ENCODE results near the gene SARDH.

DNA sequence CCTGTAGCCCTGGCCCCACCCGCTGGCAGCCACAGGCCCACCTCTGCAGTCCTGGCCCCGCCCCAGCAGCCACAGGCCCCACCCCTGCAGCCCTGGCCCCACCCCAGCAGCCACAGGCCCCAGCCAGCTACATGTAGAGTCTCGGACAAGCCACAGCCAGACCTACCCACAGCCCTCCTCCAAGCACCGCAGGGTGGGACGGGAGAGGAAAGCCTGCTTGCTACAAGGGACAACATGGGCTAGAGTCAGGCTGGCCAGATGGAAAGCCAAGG is 49.5 kb upstream of the SARDH start:
- TF ChIP-seq THAP9 (CRISPR knock-in tag; IDR thresholded peaks at IDR 0.05; ENCODE audit: borderline replicate concordance) (no peak), ZNF232 (CRISPR knock-in tag; IDR thresholded peaks at IDR 0.05; ENCODE audit: borderline replicate concordance) (no peak), SIN3A (IDR thresholded peaks at IDR 0.05; ENCODE audit: borderline replicate concordance, low read depth, low read length) (no peak), CTCF (CRISPR knock-in tag; IDR thresholded peaks at IDR 0.05) (no peak), CSRNP1 (CRISPR knock-in tag; IDR thresholded peaks at IDR 0.05) (no peak), POLR2G (IDR thresholded peaks at IDR 0.05; ENCODE audit: low read depth, low read length) (no peak), SNAPC2 (CRISPR knock-in tag; IDR thresholded peaks at IDR 0.05) (no peak), MAFF (IDR thresholded peaks at IDR 0.05; ENCODE audit: low read depth, low read length) (no peak)
- TF ChIP-seq, protein P1, sequence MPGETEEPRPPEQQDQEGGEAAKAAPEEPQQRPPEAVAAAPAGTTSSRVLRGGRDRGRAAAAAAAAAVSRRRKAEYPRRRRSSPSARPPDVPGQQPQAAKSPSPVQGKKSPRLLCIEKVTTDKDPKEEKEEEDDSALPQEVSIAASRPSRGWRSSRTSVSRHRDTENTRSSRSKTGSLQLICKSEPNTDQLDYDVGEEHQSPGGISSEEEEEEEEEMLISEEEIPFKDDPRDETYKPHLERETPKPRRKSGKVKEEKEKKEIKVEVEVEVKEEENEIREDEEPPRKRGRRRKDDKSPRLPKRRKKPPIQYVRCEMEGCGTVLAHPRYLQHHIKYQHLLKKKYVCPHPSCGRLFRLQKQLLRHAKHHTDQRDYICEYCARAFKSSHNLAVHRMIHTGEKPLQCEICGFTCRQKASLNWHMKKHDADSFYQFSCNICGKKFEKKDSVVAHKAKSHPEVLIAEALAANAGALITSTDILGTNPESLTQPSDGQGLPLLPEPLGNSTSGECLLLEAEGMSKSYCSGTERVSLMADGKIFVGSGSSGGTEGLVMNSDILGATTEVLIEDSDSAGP (CRISPR knock-in tag; IDR thresholded peaks at IDR 0.05; ENCODE audit: borderline replicate concordance): no peak
